WTC11 (cell line): ENCODE data around the gene GOLGA3. TPM values are rescaled to one million over a fixed set of nuclear protein-coding genes. Genes with fewer than 3 reads are reported as not detected.

Experiments
- ATAC-seq: fragments of 200-7000 bp; cut with Tn5 transposase; 2 replicates; pipeline ENCODE4 v1.10.0; 2021; ENCODE audit warnings: mild to moderate bottlenecking, moderate library complexity
- CTCF ChIA-PET: fragments of 300-600 bp; sonication (Branson Sonifier 250); formaldehyde crosslinking; loops from one replicate; lab custom pipeline; 2021; ENCODE audit warnings: antibody characterized with exemption; lab: Charles Lee
- POLR2A ChIA-PET: fragments of 350-600 bp; sonication (Branson Sonifier 250); formaldehyde crosslinking; loops from one replicate; lab custom pipeline; 2021; ENCODE audit warnings: antibody characterized with exemption; lab: Charles Lee
- DNase-seq: peaks from one replicate; pipeline ENCODE4 v3.0.0; 2021; ENCODE audit warnings: low spot score
- H3K27ac Mint-ChIP-seq: 2 replicates; pipeline ENCODE4 v1.8.0; 2021; ENCODE audit warnings: mixed read lengths
- H3K27me3 Mint-ChIP-seq: 2 replicates; pipeline ENCODE4 v1.8.0; 2021; ENCODE audit warnings: low read depth, mild to moderate bottlenecking, moderate library complexity, mixed read lengths
- H3K36me3 Mint-ChIP-seq: 2 replicates; pipeline ENCODE4 v1.8.0; 2021; ENCODE audit warnings: mixed read lengths
- H3K4me1 Mint-ChIP-seq: 2 replicates; pipeline ENCODE4 v1.8.0; 2022; ENCODE audit warnings: mixed read lengths
- H3K4me3 Mint-ChIP-seq: 2 replicates; pipeline ENCODE4 v1.8.0; 2021; ENCODE audit warnings: mild to moderate bottlenecking, moderate library complexity, mixed read lengths
- H3K9me3 Mint-ChIP-seq: 2 replicates; pipeline ENCODE4 v1.8.0; 2021; ENCODE audit warnings: mixed read lengths
- ARID4B ChIP-seq: sonication (generic); formaldehyde crosslinking; IDR thresholded peaks from 2 replicates; pipeline ENCODE4 v1.8.0; 2023; ENCODE audit warnings: missing genetic modification reagents, mild to moderate bottlenecking, borderline replicate concordance
- JUN ChIP-seq: sonication (generic); formaldehyde crosslinking; IDR thresholded peaks from 2 replicates; pipeline ENCODE4 v1.8.0; 2023; ENCODE audit warnings: mild to moderate bottlenecking, missing genetic modification reagents
- MAX ChIP-seq: sonication (generic); formaldehyde crosslinking; IDR thresholded peaks from 2 replicates; pipeline ENCODE4 v1.8.0; 2022; ENCODE audit warnings: mild to moderate bottlenecking, missing genetic modification reagents
- MXD4 ChIP-seq: fragments of 250-450 bp; sonication (Bioruptor Pico); IDR thresholded peaks from 2 replicates; pipeline ENCODE4 v1.8.0; 2021; ENCODE audit warnings: mild to moderate bottlenecking, moderate library complexity, borderline replicate concordance
- PREB ChIP-seq: sonication (generic); formaldehyde crosslinking; IDR thresholded peaks from 2 replicates; pipeline ENCODE4 v1.8.1; 2022; ENCODE audit warnings: mild to moderate bottlenecking, missing genetic modification reagents, moderate library complexity, borderline replicate concordance
- RORB ChIP-seq: fragments of 250-450 bp; sonication (Bioruptor Pico); IDR thresholded peaks from 2 replicates; pipeline ENCODE4 v1.9.0; 2021; ENCODE audit warnings: mild to moderate bottlenecking
- SMAD4 ChIP-seq: sonication (generic); formaldehyde crosslinking; IDR thresholded peaks from 2 replicates; pipeline ENCODE4 v1.8.0; 2022; ENCODE audit warnings: mild to moderate bottlenecking, missing genetic modification reagents
- STAT6 ChIP-seq: sonication (generic); formaldehyde crosslinking; conservative IDR thresholded peaks from 2 replicates; pipeline ENCODE4 v1.8.1; 2023; ENCODE audit warnings: mild to moderate bottlenecking, low read depth, missing genetic modification reagents, moderate library complexity
- TEAD1 ChIP-seq: sonication (generic); formaldehyde crosslinking; IDR thresholded peaks from 2 replicates; pipeline ENCODE4 v1.8.0; 2022; ENCODE audit warnings: mild to moderate bottlenecking, missing genetic modification reagents
- ZNF396 ChIP-seq: fragments of 250-450 bp; sonication (Bioruptor Pico); IDR thresholded peaks from 2 replicates; pipeline ENCODE4 v1.8.0; 2021; ENCODE audit warnings: mild to moderate bottlenecking, moderate library complexity, borderline replicate concordance
- ZNF416 ChIP-seq: fragments of 250-450 bp; sonication (Bioruptor Pico); IDR thresholded peaks from 2 replicates; pipeline ENCODE4 v1.9.0; 2021; ENCODE audit warnings: mild to moderate bottlenecking, inconsistent platforms
- total RNA-seq: library from RNA; stranded (reverse); gene quantifications from 3 replicates; pipeline ENCODE4 v1.2.3, GENCODE V29; 2021

The GOLGA3 gene
- total RNA-seq, 1 experiment from 2014 or later, result 47.8 TPM

- TF ChIP-seq ZNF416 (CRISPR knock-in tag) (no peak), SMAD4 (no peak), JUN (CRISPR knock-in tag) (no peak)
Measured at GRCh38 chr12:132774159-132774558, 54.5 kb downstream of the GOLGA3 start (continued).

- peaks cover 30% of the 10 kb centered on the region for H3K36me3 Mint-ChIP-seq
Measured at GRCh38 chr12:132773077-132773955, 55.4 kb downstream of the GOLGA3 start.

More at GRCh38 chr12:132773077-132773955, 55.4 kb downstream of the GOLGA3 start:
- ChIA-PET CTCF (no interaction called here), POLR2A (no interaction called here)
- TF ChIP-seq ZNF396 (no peak), ARID4B (CRISPR knock-in tag) (no peak), PREB (CRISPR knock-in tag) (no peak), TEAD1 (CRISPR knock-in tag) (no peak), MXD4 (CRISPR knock-in tag) (no peak), RORB (CRISPR knock-in tag) (no peak), STAT6 (no peak), MAX (CRISPR knock-in tag) (no peak)
- H3K4me1 Mint-ChIP-seq, result peaks cover 4% of the 10 kb centered on the region
- DNase-seq (no peak), ATAC-seq (no peak)
- H3K9me3 Mint-ChIP-seq, result no peaks in the 10 kb centered on the region
- no peaks in the 10 kb centered on the region for H3K27me3 Mint-ChIP-seq
- no peak overlapping the region for H3K4me3 Mint-ChIP-seq
- H3K27ac Mint-ChIP-seq, result no peak overlapping the region
